G401 (cell line): ENCODE results near the gene WDR36. TPM values are rescaled to one million over a fixed set of nuclear protein-coding genes. Genes with fewer than 3 reads are reported as not detected.
A peak's percentile ranks its signal among the peaks of the same experiment; 100 is the strongest.
"Not testable (repeated sequence)": the region's sequence is repeated elsewhere in the genome, so short reads cannot be mapped to it uniquely, and the experiment has no call there.

Experiments
- DNase-seq: peaks from one replicate; pipeline ENCODE4 v3.0.0-alpha.2; 2015; ENCODE audit warnings: low spot score
- in situ Hi-C: cut with HindIII; loops from 2 replicates; pipeline ENCODE4 v1.10.0; 2016; ENCODE audit warnings: low sequenced_read_pairs, mixed read lengths
- total RNA-seq: library from RNA; depleted of rRNA; stranded (reverse); fragments of >200 nt; shearing (Covaris generic); gene quantifications from 2 replicates; pipeline ENCODE4 v1.2.3, GENCODE V29; 2014

WDR36 gene
- total RNA-seq, 1 experiment from 2014 or later: 44.0 TPM

- in situ Hi-C loops: no loop called here
- DNase-seq: no peak
Observed at GRCh38 chr5:111132731-111133435, 40.7 kb downstream of the WDR36 start.

GRCh38 chr5:111133436-111133751 lies 41.2 kb downstream of the WDR36 start:
- in situ Hi-C loops: no loop called here
- DNase-seq: no peak

GRCh38 chr5:111134087-111134486 lies 41.9 kb downstream of the WDR36 start:
- DNase-seq: no peak
- in situ Hi-C loops: no loop called here

- in situ Hi-C loops: no loop called here
- DNase-seq: no peak
Observed at GRCh38 chr5:111134864-111135263, 42.7 kb downstream of the WDR36 start.

GRCh38 chr5:111135363-111135762 lies 43.2 kb downstream of the WDR36 start:
- no peak for DNase-seq
- in situ Hi-C loops: no loop called here

GRCh38 chr5:111135946-111136345 lies 43.8 kb downstream of the WDR36 start:
- DNase-seq: peak; percentile 28
- in situ Hi-C loops: no loop called here

GRCh38 chr5:111138096-111138495 lies 45.9 kb downstream of the WDR36 start:
- no peak for DNase-seq
- in situ Hi-C loops: no loop called here

- in situ Hi-C loops, DNase-seq: not testable (repeated sequence)
Observed at GRCh38 chr5:111141471-111141870, 49.3 kb downstream of the WDR36 start.

GRCh38 chr5:111142932-111143331 lies 50.8 kb downstream of the WDR36 start:
- in situ Hi-C loops: no loop called here
- DNase-seq: no peak

GRCh38 chr5:111143910-111144309 lies 51.8 kb downstream of the WDR36 start:
- no peak for DNase-seq
- in situ Hi-C loops: no loop called here

GRCh38 chr5:111144352-111144930 lies 52.3 kb downstream of the WDR36 start:
- in situ Hi-C loops: no loop called here
- DNase-seq: no peak

- in situ Hi-C loops: no loop called here
- DNase-seq: no peak
Observed at GRCh38 chr5:111146053-111146452, 53.9 kb downstream of the WDR36 start.

- in situ Hi-C loops: no loop called here
- DNase-seq: no peak
Observed at GRCh38 chr5:111147502-111147901, 55.4 kb downstream of the WDR36 start.

- no peak for DNase-seq
- in situ Hi-C loops: no loop called here
Observed at GRCh38 chr5:111151998-111152397, 59.9 kb downstream of the WDR36 start.

GRCh38 chr5:111153483-111153882 lies 61.3 kb downstream of the WDR36 start:
- DNase-seq: no peak
- in situ Hi-C loops: no loop called here

- DNase-seq: no peak
- in situ Hi-C loops: no loop called here
Observed at GRCh38 chr5:111153945-111154344, 61.8 kb downstream of the WDR36 start.

- DNase-seq: peak; percentile 92
- in situ Hi-C loops: no loop called here
Observed at GRCh38 chr5:111158105-111158744, 66.1 kb downstream of the WDR36 start.

- peak; percentile 39 for DNase-seq
- in situ Hi-C loops: no loop called here
Observed at GRCh38 chr5:111159845-111160244, 67.7 kb downstream of the WDR36 start.

GRCh38 chr5:111163000-111163399 lies 70.9 kb downstream of the WDR36 start:
- in situ Hi-C loops: no loop called here
- DNase-seq: no peak

- in situ Hi-C loops: no loop called here
- DNase-seq: no peak
Observed at GRCh38 chr5:111165058-111165457, 72.9 kb downstream of the WDR36 start.

- no peak for DNase-seq
Observed at GRCh38 chr5:111167551-111167950, 75.4 kb downstream of the WDR36 start.

More at GRCh38 chr5:111167551-111167950, 75.4 kb downstream of the WDR36 start:
- in situ Hi-C loops: no loop called here
